GM21528 (cell line): ENCODE results near the gene TTLL5.
"Not testable (repeated sequence)": the region's sequence is repeated elsewhere in the genome, so short reads cannot be mapped to it uniquely, and the experiment has no call there.

Experiments used
- ATAC-seq: cut with Tn5 transposase; IDR thresholded peaks from one replicate; pipeline ENCODE4 v1.9.1; 2021; ENCODE audit warnings: mild to moderate bottlenecking, moderate library complexity; ENCODE audit not compliant: unreplicated experiment, low FRiP score

TTLL5 gene

DNA sequence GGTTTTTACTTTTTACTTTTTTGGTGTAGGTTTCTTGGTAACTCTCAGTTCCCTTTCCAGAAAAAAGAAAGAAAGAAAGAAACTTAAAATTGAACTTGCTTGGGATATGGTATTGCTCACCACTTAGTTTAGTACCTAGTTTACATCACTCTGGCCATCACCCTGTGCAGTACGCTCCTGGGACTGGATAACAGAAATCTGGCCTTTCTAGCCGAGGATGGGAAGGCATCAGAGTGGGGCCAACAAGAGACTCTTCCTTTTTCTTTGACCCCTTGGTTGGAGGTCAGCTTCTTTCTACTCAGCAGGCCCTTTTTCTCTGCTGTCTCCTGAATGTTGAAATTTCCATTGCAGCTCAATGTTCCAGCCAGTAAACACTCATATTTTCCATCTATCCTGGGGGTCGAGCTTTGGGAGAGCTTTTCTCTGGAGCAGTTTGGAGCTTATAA, 164.1 kb downstream of the TTLL5 start:
- ATAC-seq: no peak

DNA sequence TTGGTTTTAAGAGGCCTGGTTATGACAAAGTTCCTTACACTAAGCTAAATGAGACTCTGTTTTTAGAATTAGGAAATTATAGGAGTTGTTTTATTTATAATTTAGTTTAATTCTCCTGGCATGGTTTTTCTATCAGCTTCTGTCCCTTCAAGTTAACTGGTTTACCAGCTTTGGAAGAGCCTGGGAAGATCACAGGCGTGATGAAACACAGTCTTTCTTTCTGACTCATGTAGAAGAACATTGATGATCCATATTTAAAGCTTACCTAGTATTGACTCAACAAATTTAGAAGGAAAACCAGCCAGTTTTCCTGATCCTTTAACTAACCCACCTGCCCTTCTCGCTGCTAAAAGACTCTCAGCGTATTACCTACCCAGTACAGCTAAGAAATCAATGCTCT, 165.6 kb downstream of the TTLL5 start:
- ATAC-seq: no peak

GRCh38 chr14:75827331-75827730, 166.3 kb downstream of the TTLL5 start:
- ATAC-seq: no peak

DNA sequence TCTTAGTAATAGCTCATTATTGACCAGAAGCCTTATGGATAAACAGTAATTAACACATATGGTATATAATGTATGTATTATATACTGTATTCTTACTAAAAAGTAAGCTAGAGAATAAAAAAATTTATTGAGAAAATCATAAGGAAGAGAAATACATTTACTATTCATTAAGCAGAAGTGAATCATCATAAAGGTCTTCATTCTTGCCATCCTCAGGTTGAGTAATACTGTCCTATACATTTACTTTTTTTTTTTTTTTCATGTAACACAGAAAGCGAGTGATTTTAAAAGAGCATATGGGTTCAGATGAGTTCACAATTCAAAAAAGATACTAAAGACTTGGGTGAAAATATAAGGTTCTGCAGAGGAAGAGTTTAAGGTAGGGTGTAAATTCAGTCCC, 168.3 kb downstream of the TTLL5 start:
- ATAC-seq: no peak

DNA sequence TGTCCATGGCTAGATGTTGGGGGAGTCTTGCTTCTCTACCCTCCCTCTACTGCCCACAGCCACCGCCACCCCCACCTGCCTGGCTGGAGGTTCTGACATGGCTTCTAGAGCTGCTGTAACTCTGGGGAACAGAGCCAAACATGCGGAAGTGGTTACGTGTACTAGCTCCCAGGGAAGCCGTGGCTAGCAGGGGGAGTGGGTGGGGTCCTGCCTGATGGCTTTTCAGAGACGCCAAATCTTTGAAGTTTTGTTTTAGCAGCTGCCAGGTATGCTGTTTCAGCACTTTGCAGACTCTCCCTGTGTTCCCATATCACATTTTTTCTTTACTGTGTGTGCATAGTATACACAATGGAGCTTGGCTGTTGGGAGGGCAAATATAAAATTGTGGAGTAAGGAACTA, 170.4 kb downstream of the TTLL5 start:
- no peak for ATAC-seq

DNA sequence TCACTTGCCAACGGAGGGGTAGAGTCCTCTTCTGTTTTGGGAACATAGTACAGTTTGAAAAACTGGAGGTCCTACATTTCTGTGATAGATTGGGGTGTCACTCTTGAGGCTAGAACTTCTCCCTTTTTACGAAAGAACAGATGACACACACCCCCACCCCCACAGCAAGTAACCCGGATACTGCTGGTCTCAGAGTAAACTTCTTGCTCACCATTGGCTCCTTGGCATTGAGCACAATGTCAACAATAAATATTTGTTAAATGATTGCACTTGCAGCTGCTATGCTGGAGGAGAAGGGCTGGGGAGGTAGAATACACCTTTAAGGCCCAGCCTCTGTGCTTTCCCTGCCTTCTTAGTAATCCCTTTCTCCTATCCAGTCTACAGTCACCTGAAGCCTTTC, 170.9 kb downstream of the TTLL5 start:
- no peak for ATAC-seq

DNA sequence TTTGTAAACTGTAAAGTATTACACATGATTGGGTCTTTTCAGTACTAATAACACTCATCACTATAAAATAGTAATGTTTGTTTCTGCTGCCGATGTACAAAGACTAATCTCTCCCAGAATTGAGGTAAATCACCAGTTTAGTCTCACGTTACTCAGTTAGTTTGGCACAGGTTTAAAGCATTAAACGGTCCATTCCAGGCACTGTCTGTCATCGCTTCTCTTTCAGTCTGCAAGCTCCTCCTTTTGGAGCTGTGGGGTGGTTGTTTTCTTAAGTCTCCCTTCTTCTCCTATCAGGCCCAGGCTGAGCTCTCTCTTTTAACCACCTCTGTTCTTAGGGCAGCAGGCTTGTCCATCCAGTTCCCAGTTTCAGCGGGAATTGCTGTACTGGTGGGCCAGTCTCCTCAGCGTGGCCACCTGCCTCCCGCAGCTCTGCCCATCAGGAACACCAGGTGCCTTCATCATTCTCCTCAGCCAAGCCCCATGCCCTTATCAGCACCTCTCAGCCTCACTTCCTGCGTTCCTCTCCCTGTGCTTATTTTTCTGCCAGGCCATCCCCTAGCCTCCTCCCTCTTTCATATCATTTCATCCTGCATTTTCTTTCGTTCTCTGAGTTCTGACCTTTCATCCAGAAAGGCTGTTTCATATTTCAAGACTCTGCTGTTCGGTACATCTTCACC, 171.7 kb downstream of the TTLL5 start:
- ATAC-seq: no peak

GRCh38 chr14:75833326-75834020, 172.4 kb downstream of the TTLL5 start:
- ATAC-seq: no peak

DNA sequence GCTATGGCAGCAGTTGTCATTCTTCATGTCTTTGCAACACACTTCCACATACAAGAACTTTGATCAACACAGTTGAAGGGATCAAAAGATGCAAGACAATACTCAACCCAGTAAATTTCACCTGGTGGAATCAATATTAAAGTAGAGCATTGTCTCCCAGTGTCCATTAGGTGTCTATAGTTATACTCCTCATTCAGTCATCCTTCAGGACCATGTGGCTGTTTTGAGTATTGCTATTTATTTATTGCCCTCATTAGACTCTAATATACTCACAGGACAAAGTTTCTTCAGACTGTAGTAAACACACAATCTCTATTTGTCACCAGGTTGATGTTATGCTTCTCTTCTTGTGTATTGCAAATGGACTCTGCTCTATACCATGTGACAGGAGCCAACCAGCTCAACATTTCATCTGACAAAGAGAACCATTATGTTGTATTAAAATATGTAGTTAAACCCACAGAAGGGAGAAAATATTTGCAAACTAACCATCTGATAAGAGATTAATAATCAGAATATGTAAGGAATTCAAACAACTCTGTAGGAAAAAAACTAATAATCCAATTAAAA, 174.2 kb downstream of the TTLL5 start:
- ATAC-seq: no peak

GRCh38 chr14:75835737-75836136, 174.7 kb downstream of the TTLL5 start:
- no peak for ATAC-seq

- ATAC-seq: no peak
Measured at GRCh38 chr14:75837151-75837787, 176.2 kb downstream of the TTLL5 start.

- ATAC-seq: no peak
Measured at GRCh38 chr14:75840911-75841310, 179.9 kb downstream of the TTLL5 start.

- ATAC-seq: no peak
Measured at GRCh38 chr14:75842551-75842950, 181.5 kb downstream of the TTLL5 start.

DNA sequence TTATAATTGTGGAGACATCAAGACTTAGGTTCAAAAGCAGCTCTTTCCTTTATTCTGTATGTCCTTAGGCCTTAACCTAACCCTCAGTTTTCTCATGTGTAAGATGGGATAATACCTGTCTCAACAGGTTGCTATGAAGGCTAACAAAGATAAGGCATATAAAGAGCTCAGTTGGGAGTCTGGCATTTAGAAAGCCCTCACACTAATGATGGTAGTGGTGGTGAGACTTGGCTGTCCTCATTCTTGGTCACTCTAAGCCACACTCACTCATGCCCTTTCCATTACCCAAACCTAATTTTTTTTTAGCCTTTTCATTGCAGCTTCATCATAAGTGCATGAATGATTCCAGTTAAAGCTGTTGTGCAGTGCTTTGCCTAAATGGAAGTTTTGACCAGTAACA, 183.4 kb downstream of the TTLL5 start:
- ATAC-seq: no peak

GRCh38 chr14:75845136-75845804, 184.2 kb downstream of the TTLL5 start:
- ATAC-seq: no peak

GRCh38 chr14:75846694-75847093, 185.6 kb downstream of the TTLL5 start:
- ATAC-seq: not testable (repeated sequence)

- no peak for ATAC-seq
Measured at GRCh38 chr14:75847584-75847983, 186.5 kb downstream of the TTLL5 start.

GRCh38 chr14:75848167-75848913, 187.3 kb downstream of the TTLL5 start:
- no peak for ATAC-seq

DNA sequence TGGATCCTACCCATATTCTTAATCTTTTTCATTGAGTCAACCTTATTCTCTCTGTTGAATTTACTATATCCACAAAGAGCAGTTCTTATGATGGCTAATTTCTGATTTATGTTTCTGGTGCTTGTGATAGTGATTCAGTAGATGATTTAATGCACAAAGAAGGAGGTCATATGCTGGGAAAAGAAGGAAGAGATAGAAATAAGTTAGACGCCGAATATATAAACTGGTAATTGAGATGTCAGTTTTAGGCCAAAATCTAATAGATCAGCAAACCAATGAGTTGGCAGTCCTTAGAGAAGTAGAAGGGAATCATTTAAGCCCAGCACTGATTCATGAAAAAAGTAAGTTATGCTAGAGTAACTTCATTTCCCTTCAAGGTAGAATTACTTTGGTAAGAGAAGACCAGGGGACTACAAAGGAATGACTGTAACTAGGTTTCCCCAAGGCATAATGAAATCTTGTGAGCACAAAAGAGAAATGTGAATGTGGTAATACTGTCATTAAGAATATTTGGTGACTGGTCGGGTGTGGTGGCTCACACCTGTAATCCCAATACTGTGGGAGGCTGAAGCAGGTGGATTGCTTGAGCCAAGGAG, 188.4 kb downstream of the TTLL5 start:
- no peak for ATAC-seq

DNA sequence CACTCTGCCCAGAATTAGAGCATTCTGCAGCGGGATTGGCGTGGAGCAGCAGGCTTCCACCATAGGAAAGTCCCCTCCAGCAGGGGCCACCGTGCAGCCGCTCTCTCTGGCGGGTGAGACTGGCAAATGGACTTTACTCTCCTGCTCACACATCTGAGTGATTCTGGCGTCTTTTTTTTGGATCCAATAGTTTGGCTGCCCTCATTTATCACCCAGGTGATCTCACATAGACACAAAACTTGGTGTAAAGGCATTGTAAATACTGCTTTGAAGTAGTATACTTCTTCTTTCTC, 190.5 kb downstream of the TTLL5 start:
- no peak for ATAC-seq
